Endothelial cell of umbilical vein (primary cell): Measurements from ENCODE around the gene CERS6. TPM values are rescaled to one million over a fixed set of nuclear protein-coding genes. Genes with fewer than 3 reads are reported as not detected.

Source experiments
- BruUV-seq: library from RNA; stranded (reverse); fragments of 400-500 nt; replicated peaks from 2 replicates; lab custom pipeline; 2021; lab: Mats Ljungman, UMichigan
- CTCF ChIA-PET: fragments of 300-600, 350-600 bp; sonication (Branson Sonifier 250); formaldehyde crosslinking; loops from one replicate; lab custom pipeline; 2021; ENCODE audit warnings: antibody characterized with exemption, inconsistent platforms; lab: Charles Lee
- POLR2A ChIA-PET: fragments of 300-600, 350-600 bp; sonication (Branson Sonifier 250); formaldehyde crosslinking; loops from one replicate; lab custom pipeline; 2021; ENCODE audit warnings: antibody characterized with exemption, inconsistent platforms; lab: Charles Lee
- DNase-seq: peaks from one replicate; pipeline ENCODE4 v3.0.0-alpha.2; 2011; ENCODE audit warnings: low read depth, low spot score
- FAIRE-seq: peaks from 2 replicates; lab custom pipeline; 2011; peaks lifted over from hg19 to GRCh38; lab: Jason Lieb, UNC
- H2AFZ ChIP-seq: 2 replicates; pipeline ENCODE4 v1.6.0; 2012; ENCODE audit warnings: low read depth, low read length, control low read depth, inconsistent platforms
- H3K27ac ChIP-seq: 2 replicates; pipeline ENCODE4 v1.5.1; 2011; ENCODE audit warnings: low read depth, mild to moderate bottlenecking, control low read depth, low read length, moderate library complexity; ENCODE audit not compliant: insufficient read depth
- H3K27me3 ChIP-seq, 2 experiments: 2 replicates each; pipeline versions ENCODE4 v1.6.0 to v1.6.1; 2011; ENCODE audit warnings: low read length in 2 of 2, mixed read lengths in 1 of 2; ENCODE audit not compliant: control insufficient read depth in 2 of 2, insufficient read depth in 2 of 2
- H3K36me3 ChIP-seq, 2 experiments: 2 replicates in 1 of 2; 3 replicates in 1 of 2; pipeline ENCODE4 v1.5.1; 2011; ENCODE audit warnings: low read length in 2 of 2, mild to moderate bottlenecking in 1 of 2, moderate library complexity in 1 of 2; ENCODE audit not compliant: control insufficient read depth in 2 of 2, insufficient read depth in 2 of 2; ENCODE audit errors: extremely low read depth in 1 of 2
- H3K4me1 ChIP-seq: 3 replicates; pipeline ENCODE4 v1.5.1; 2011; ENCODE audit warnings: mild to moderate bottlenecking, low read length; ENCODE audit not compliant: control insufficient read depth, insufficient read depth; ENCODE audit errors: extremely low read depth
- H3K4me2 ChIP-seq: 2 replicates; pipeline ENCODE4 v1.6.1; 2011; ENCODE audit warnings: low read length, control low read depth, mixed read lengths; ENCODE audit not compliant: insufficient read depth
- H3K4me3 ChIP-seq, 3 experiments: fragments of 200-600 bp in 1 of 3; sonication (generic), shearing (Covaris generic) in 1 of 3; replicated peaks in 1 of 3; 2 replicates each; pipeline ENCODE4 v1.5.1; 2011 to 2016; ENCODE audit warnings: control low read depth in 3 of 3, low read length in 3 of 3, mild to moderate bottlenecking in 2 of 3, inconsistent platforms in 1 of 3, low read depth in 1 of 3, moderate library complexity in 1 of 3; ENCODE audit not compliant: insufficient read depth in 1 of 3
- H3K79me2 ChIP-seq: 2 replicates; pipeline ENCODE4 v1.6.0; 2012; ENCODE audit warnings: low read length, inconsistent platforms; ENCODE audit not compliant: control insufficient read depth, insufficient read depth
- H3K9ac ChIP-seq: replicated peaks from 2 replicates; pipeline ENCODE3; 2011; ENCODE audit warnings: low read length, control low read depth; ENCODE audit not compliant: insufficient read depth; ENCODE audit errors: extremely low read depth
- H3K9me1 ChIP-seq: replicated peaks from 3 replicates; pipeline ENCODE4 v1.6.0; 2011; ENCODE audit warnings: mild to moderate bottlenecking, low read length; ENCODE audit not compliant: control insufficient read depth, insufficient read depth; ENCODE audit errors: extremely low read depth
- H3K9me3 ChIP-seq: replicated peaks from 2 replicates; pipeline ENCODE4 v1.5.1; 2012; ENCODE audit warnings: low read length, inconsistent platforms; ENCODE audit not compliant: control insufficient read depth, insufficient read depth
- H4K20me1 ChIP-seq: replicated peaks from 2 replicates; pipeline ENCODE3; 2011; ENCODE audit warnings: mild to moderate bottlenecking, low read length; ENCODE audit not compliant: control insufficient read depth, insufficient read depth; ENCODE audit errors: extremely low read depth
- EZH2 ChIP-seq: IDR thresholded peaks from 2 replicates; pipeline ENCODE4 v1.6.1; 2012; ENCODE audit warnings: borderline replicate concordance, low read depth, mild to moderate bottlenecking, moderate library complexity, low read length, inconsistent platforms; ENCODE audit not compliant: severe bottlenecking
- FOS ChIP-seq: IDR thresholded peaks from 2 replicates; pipeline ENCODE4 v1.6.1; 2011; ENCODE audit warnings: mild to moderate bottlenecking, low read length, moderate library complexity, borderline replicate concordance; ENCODE audit not compliant: insufficient read depth
- GATA2 ChIP-seq: IDR thresholded peaks from 2 replicates; pipeline ENCODE4 v1.7.0; 2011; ENCODE audit warnings: low read depth, mild to moderate bottlenecking, moderate library complexity, mixed read lengths, low read length; ENCODE audit not compliant: insufficient read length, insufficient read depth
- JUN ChIP-seq: IDR thresholded peaks from 2 replicates; pipeline ENCODE4 v1.6.1; 2011; ENCODE audit warnings: borderline replicate concordance, low read depth; ENCODE audit not compliant: insufficient read length, insufficient read depth
- MYC ChIP-seq: IDR thresholded peaks from one replicate; pipeline ENCODE4 v1.6.1; 2011; ENCODE audit warnings: mild to moderate bottlenecking, low read depth, low read length
- POLR2A ChIP-seq: IDR thresholded peaks from 2 replicates; pipeline ENCODE4 v1.6.1; 2012; ENCODE audit warnings: low read depth, mild to moderate bottlenecking, control low read depth, low read length
- POLR2AphosphoS5 ChIP-seq: IDR thresholded peaks from 2 replicates; pipeline ENCODE4 v1.6.1; 2012; ENCODE audit warnings: low read depth, mild to moderate bottlenecking, control low read depth, low read length, moderate library complexity; ENCODE audit not compliant: insufficient read depth
- dilution Hi-C: fragments of 300-500 bp; cut with MboI; formaldehyde crosslinking; loops from one replicate; pipeline ENCODE4 v1.15.0; 2019; ENCODE audit warnings: low sequenced_read_pairs; ENCODE audit not compliant: extremely low pct_ligation_motif_present
- intact Hi-C: fragments of 100-400 bp; cut with micrococcal nuclease; formaldehyde crosslinking; loops from one replicate; pipeline ENCODE4 v1.10.0; 2022
- polyA plus RNA-seq, 4 experiments: library from polyadenylated mRNA; depleted of rRNA in 3 of 4; stranded (reverse) in 3 of 4; unstranded in 1 of 4; fragments of >200 nt; gene quantifications; 2 replicates each; pipeline versions ENCODE4 v1.2.1 to v1.2.3, GENCODE V29; 2011 to 2012; ENCODE audit warnings: missing spikeins in 1 of 4
- total RNA-seq: library from RNA; stranded (reverse); gene quantifications from 2 replicates; pipeline ENCODE4 v1.2.3, GENCODE V29; 2021
- TF ChIP-seq, protein P1 (sequence below), 2 donors: IDR thresholded peaks; 1 replicate in 1 of 2; 2 replicates in 1 of 2; pipeline ENCODE4 v1.5.1; 2011; ENCODE audit warnings: low read length in 2 of 2, mild to moderate bottlenecking in 2 of 2, moderate library complexity in 2 of 2, control low read depth in 1 of 2, inconsistent platforms in 1 of 2, low read depth in 1 of 2; ENCODE audit not compliant: insufficient read depth in 1 of 2; ENCODE audit errors: extremely low read depth in 1 of 2
- TF ChIP-seq, protein P2 (sequence below): IDR thresholded peaks from 2 replicates; pipeline ENCODE4 v1.6.1; 2011; ENCODE audit not compliant: insufficient read depth, insufficient read length

CERS6 gene
- total and polyA plus RNA-seq, 2 donors (not counting 3 experiments of a cell fraction or from before 2014, with no cell fraction given), result 2.7 to 11.7 TPM

DNA sequence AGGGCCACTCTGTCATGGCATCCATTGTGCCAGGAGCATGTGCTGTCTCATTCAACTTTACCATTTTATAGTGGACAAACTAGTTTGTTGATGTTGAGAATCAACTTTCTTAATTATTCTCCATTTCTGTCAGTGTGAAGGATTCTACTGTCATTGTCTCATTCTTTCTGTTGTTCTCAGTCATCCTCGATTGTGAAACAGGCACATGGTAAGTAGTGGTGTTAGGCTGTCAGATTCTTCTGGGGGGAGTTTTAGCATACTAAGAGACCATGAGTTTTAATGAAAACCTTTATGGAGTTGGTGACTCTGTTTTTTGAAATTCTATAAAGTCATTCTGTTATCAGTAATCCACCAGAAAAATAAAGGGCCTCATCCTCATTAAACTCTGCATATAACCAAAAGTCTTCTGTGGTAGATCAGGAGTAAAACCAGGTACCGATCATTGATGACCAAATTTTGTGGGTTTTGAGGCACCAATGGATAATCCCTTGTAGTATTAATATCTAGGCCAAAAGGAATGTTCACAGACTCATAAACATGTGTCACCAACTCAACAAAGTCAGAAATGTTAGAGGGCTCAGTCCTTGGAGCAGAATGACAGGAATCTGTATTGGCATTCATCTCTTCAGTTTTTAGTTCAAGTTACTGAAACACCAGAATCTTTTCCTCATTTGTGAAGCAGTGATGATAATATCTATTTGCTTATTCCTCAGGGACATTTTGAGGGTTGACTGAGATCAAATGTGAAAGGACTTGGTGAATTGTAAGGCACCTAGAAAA, 73.2 kb downstream of the CERS6 start:
- no peak overlapping the region for H3K4me2 ChIP-seq
- H3K27ac ChIP-seq, result no peak overlapping the region
- DNase-seq (no peak), FAIRE-seq (no peak)
- no peak overlapping the region for H2AFZ ChIP-seq
- no peaks in the 10 kb centered on the region for H3K36me3 ChIP-seq
- H4K20me1 ChIP-seq, result no peaks in the 10 kb centered on the region
- H3K9me3 ChIP-seq, result no peaks in the 10 kb centered on the region
- CTCF ChIA-PET, result interaction anchor here (1.1 kb wide), 1 partner anchor 134 kb away, joined by 3 read pairs; no protein-coding TSS in a partner anchor
- TF ChIP-seq JUN (no peak), POLR2AphosphoS5 (no peak), GATA2 (no peak), MYC (no peak), POLR2A (no peak), FOS (no peak), EZH2 (no peak)
- TF ChIP-seq, protein P1, sequence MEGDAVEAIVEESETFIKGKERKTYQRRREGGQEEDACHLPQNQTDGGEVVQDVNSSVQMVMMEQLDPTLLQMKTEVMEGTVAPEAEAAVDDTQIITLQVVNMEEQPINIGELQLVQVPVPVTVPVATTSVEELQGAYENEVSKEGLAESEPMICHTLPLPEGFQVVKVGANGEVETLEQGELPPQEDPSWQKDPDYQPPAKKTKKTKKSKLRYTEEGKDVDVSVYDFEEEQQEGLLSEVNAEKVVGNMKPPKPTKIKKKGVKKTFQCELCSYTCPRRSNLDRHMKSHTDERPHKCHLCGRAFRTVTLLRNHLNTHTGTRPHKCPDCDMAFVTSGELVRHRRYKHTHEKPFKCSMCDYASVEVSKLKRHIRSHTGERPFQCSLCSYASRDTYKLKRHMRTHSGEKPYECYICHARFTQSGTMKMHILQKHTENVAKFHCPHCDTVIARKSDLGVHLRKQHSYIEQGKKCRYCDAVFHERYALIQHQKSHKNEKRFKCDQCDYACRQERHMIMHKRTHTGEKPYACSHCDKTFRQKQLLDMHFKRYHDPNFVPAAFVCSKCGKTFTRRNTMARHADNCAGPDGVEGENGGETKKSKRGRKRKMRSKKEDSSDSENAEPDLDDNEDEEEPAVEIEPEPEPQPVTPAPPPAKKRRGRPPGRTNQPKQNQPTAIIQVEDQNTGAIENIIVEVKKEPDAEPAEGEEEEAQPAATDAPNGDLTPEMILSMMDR (IDR thresholded peaks at IDR 0.05; ENCODE audit: extremely low read depth in 1 of 2, insufficient read depth in 1 of 2, low read depth in 1 of 2, low read length in 2 of 2), result no peak
- TF ChIP-seq, protein P2, sequence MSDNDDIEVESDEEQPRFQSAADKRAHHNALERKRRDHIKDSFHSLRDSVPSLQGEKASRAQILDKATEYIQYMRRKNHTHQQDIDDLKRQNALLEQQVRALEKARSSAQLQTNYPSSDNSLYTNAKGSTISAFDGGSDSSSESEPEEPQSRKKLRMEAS, result no peak
- POLR2A ChIA-PET, result no interaction called here
- no peaks in the 10 kb centered on the region for H3K79me2 ChIP-seq
- dilution Hi-C loops (no loop called here), intact Hi-C loops (no loop called here)
- H3K4me1 ChIP-seq, result peaks cover 4% of the 10 kb centered on the region
- no peak overlapping the region for H3K4me3 ChIP-seq
- H3K27me3 ChIP-seq, result no peaks in the 10 kb centered on the region
- no peak overlapping the region for H3K9ac ChIP-seq
- BruUV-seq, result no TSS peak
- H3K9me1 ChIP-seq, result no peaks in the 10 kb centered on the region
